Subcutaneous abdominal adipose tissue (tissue), 5 donors: Measurements from ENCODE around the gene SERP2.
A peak's percentile ranks its signal among the peaks of the same experiment; 100 is the strongest.

Experiments used
- H3K27ac ChIP-seq: one replicate; pipeline ENCODE4 v1.7.0; 2013; ENCODE audit warnings: low read depth, mild to moderate bottlenecking, inconsistent platforms, low read length, moderate library complexity
- H3K27me3 ChIP-seq, 5 donors: one replicate each; pipeline ENCODE4 v1.7.0; 2013; ENCODE audit warnings: low read length in 5 of 5, inconsistent platforms in 1 of 5; ENCODE audit not compliant: control insufficient read depth in 5 of 5, insufficient read depth in 4 of 5
- H3K36me3 ChIP-seq, 5 donors: one replicate each; pipeline ENCODE4 v1.7.0; 2013; ENCODE audit warnings: low read length in 5 of 5; ENCODE audit not compliant: control insufficient read depth in 5 of 5, insufficient read depth in 5 of 5
- H3K4me1 ChIP-seq, 5 donors: one replicate each; pipeline ENCODE4 v1.7.0; 2013; ENCODE audit warnings: low read length in 5 of 5, mild to moderate bottlenecking in 3 of 5, moderate library complexity in 1 of 5; ENCODE audit not compliant: control insufficient read depth in 5 of 5, insufficient read depth in 5 of 5
- H3K4me3 ChIP-seq, 5 donors: one replicate each; pipeline ENCODE4 v1.7.0; 2013; ENCODE audit warnings: low read length in 5 of 5, low read depth in 1 of 5
- H3K9ac ChIP-seq, 5 donors: one replicate each; pipeline ENCODE4 v1.7.0; 2013; ENCODE audit warnings: low read length in 5 of 5, mild to moderate bottlenecking in 4 of 5, moderate library complexity in 3 of 5
- H3K9me3 ChIP-seq, 5 donors: one replicate each; pipeline ENCODE4 v1.7.0; 2013; ENCODE audit warnings: low read length in 5 of 5; ENCODE audit not compliant: control insufficient read depth in 5 of 5
- donor health status: healthy.
- donor health status: healthy.
- donor health status: healthy.
- donor health status: healthy.
- donor health status: healthy.

Gene SERP2

DNA sequence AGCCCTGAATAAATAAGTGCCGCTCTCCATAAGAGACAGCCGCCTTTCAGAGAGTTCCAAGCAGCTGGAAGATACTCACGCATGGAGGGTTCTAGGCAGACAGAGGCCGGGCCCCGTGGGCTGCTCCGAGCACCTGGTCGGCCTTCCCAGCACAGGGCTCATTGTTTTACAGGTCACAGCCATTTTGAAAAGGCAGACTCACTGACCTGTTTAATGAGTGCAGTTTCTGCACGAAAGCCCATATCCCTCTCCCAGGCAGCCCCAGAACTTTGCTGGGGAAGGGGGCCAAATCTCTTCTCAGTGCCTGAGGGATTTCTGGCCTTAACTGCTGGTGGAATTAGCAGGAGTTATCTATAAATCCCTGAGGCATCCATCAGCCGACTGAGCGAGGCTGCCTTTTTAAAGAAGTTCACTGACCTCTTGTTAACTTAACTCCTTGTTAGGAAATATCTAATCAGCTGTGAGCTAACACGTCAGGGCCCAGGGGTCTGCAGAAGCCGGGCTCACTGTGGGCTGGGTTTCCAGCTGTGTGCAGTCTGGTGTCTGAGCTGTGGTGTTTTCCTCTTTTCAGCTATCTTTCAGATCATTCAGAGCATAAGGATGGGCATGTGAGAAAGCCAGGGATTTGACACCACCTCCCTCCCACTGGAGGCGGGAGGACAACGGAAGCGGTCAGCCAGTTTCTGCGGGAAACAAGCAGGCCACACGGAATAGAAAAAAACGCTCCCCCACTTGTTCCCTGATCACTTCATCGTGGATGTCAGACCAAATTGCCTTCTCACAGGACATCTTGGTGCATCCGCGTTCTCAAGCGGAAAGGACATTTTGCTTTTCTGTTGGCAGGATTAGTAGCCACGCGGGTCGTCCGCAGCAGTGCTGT is 23.3 kb downstream of the SERP2 start:
- no peak overlapping the region for H3K27ac ChIP-seq
- peak overlapping the region in 4 of 5 donors; percentile 18 to 56 (median 30) for H3K4me3 ChIP-seq
- H3K9ac ChIP-seq, result no peak overlapping the region

DNA sequence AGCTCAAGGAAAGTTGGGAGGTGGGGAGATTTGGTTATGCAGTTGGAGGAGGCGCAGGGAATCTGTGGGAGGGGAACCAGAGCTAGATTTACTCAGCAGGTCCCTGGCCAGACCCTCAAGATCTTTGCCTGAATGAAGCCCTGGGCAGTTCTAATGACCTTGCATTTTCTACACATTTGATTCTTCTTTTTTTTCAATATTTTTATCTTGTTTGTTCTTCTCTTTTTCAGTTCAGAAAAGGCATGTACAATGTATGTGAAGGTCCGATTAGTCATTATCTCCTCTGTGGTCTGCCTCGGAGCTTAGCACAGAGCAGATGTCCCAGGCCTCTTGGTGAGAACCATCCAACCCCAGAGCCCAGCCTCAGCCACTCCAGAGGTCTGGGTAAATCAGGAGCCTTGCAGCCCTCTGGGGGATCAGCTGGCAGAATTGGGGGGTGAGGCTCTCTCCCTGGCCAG is 24.2 kb downstream of the SERP2 start:
- Histone ChIP-seq H3K9me3 (no peaks in the 10 kb centered on the region), H3K27ac (no peak overlapping the region), H3K4me1 (peaks cover 0 to 14% (median 11%) of the 10 kb centered on the region in 5 donors)

More for the DNA sequence above, 23.3 kb downstream of the SERP2 start:
- H3K27me3 ChIP-seq, result peaks cover 0 to 10% (median 0%) of the 10 kb centered on the region in 5 donors
- peaks cover 0 to 14% (median 11%) of the 10 kb centered on the region in 5 donors for H3K4me1 ChIP-seq
- H3K9me3 ChIP-seq, result no peaks in the 10 kb centered on the region
- no peaks in the 10 kb centered on the region for H3K36me3 ChIP-seq

DNA sequence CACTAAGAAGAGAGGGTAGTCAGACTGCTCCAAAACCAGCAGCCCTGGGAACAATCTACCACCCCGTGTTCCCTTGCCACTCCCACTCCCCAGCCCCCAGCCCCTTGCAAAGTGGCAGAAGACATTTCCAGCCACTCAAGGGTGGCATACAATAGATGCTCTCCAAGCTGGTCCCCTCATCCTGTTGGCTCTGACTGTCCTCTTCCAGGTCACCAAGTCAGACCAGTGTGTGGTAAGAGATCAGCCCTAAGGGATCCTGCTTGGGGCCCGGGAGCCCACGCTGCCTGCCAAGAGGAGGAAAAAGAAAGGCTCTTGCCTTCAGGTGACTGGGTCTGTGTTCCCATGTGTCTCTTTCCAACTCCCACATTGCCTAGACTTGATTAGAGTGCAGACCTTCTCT is 25.0 kb downstream of the SERP2 start:
- Histone ChIP-seq H3K4me3 (no peak overlapping the region), H3K27ac (no peak overlapping the region), H3K27me3 (peaks cover 0 to 10% (median 0%) of the 10 kb centered on the region in 5 donors), H3K36me3 (no peaks in the 10 kb centered on the region), H3K9me3 (no peaks in the 10 kb centered on the region), H3K9ac (no peak overlapping the region), H3K4me1 (peaks cover 4 to 21% (median 18%) of the 10 kb centered on the region in 5 donors)

More for the DNA sequence above, 24.2 kb downstream of the SERP2 start:
- Histone ChIP-seq H3K27me3 (peaks cover 0 to 10% (median 0%) of the 10 kb centered on the region in 5 donors), H3K36me3 (no peaks in the 10 kb centered on the region), H3K4me3 (peak overlapping the region in 2 of 5 donors; percentile 35 to 56), H3K9ac (no peak overlapping the region)

GRCh38 chr13:44399074-44399473 is 25.4 kb downstream of the SERP2 start:
- peaks cover 4 to 26% (median 23%) of the 10 kb centered on the region in 5 donors for H3K4me1 ChIP-seq

GRCh38 chr13:44400736-44401135 is 27.1 kb downstream of the SERP2 start:
- Histone ChIP-seq H3K4me1 (peaks cover 4 to 32% (median 28%) of the 10 kb centered on the region in 5 donors), H3K27me3 (peaks cover 0 to 10% (median 0%) of the 10 kb centered on the region in 5 donors), H3K27ac (no peak overlapping the region), H3K4me3 (no peak overlapping the region), H3K9me3 (no peaks in the 10 kb centered on the region), H3K36me3 (no peaks in the 10 kb centered on the region), H3K9ac (no peak overlapping the region)

More at GRCh38 chr13:44399074-44399473, 25.4 kb downstream of the SERP2 start:
- H3K4me3 ChIP-seq, result no peak overlapping the region
- H3K27me3 ChIP-seq, result peaks cover 0 to 10% (median 0%) of the 10 kb centered on the region in 5 donors
- H3K36me3 ChIP-seq, result no peaks in the 10 kb centered on the region
- no peak overlapping the region for H3K9ac ChIP-seq
- no peaks in the 10 kb centered on the region for H3K9me3 ChIP-seq
- H3K27ac ChIP-seq, result no peak overlapping the region

DNA sequence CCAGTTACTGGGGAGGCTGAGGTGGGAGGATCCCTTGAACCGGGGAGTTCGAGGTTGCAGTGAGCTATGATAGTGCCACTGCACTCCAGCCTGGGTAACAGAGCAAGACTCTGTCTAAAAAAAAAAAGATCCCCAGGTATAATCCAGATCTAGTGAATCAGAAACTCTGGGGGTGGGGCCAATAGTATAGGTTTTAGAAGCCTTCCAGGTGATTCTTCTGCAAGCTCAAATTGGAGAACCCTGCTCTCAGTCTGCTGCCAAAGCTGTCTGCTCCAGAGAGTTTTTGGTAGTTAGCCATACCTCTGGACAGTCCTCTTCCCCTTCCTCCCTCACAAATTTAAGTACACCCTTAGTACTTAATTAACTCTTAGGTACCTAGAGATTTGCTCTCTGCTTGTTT is 28.0 kb downstream of the SERP2 start:
- no peak overlapping the region for H3K4me3 ChIP-seq
- peaks cover 4 to 35% (median 29%) of the 10 kb centered on the region in 5 donors for H3K4me1 ChIP-seq
- H3K27me3 ChIP-seq, result peaks cover 0 to 10% (median 0%) of the 10 kb centered on the region in 5 donors
- H3K36me3 ChIP-seq, result no peaks in the 10 kb centered on the region
- H3K9me3 ChIP-seq, result no peaks in the 10 kb centered on the region
- H3K27ac ChIP-seq, result no peak overlapping the region
- no peak overlapping the region for H3K9ac ChIP-seq

GRCh38 chr13:44402899-44403445 is 29.3 kb downstream of the SERP2 start:
- peaks cover 0 to 5% (median 0%) of the 10 kb centered on the region in 5 donors for H3K27me3 ChIP-seq
- H3K9ac ChIP-seq, result no peak overlapping the region
- H3K36me3 ChIP-seq, result no peaks in the 10 kb centered on the region
- H3K27ac ChIP-seq, result no peak overlapping the region
- H3K4me3 ChIP-seq, result no peak overlapping the region
- H3K9me3 ChIP-seq, result no peaks in the 10 kb centered on the region
- H3K4me1 ChIP-seq, result peaks cover 4 to 33% (median 19%) of the 10 kb centered on the region in 5 donors

DNA sequence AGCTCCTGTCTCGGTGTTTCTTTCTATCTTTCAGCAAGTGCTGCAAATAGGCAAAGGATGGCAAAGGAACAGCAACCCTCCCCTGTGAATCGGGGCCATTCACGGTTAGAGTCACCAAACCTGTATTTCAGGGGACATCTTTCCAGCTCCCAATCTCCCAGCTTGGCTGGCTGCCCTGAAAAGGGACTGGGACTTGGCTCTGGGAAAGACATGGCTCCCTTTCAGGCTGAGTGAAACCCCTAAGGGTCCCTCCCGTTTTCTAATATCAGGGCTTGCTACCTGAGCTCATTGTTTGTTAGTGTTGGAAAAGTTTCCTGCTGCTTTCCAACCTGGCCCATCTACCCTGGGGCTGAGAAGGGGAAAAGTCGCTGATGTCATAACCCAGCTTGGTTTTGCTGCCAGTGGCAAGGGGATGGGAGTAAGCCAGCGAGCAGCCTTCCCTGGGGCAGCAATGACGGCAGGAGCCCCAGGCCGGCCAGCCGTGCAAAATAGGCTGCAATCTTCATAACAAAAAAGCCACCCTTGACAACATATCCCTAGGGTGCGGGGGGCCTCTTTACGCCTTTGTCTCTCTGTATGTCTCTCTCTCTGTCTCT is 29.9 kb downstream of the SERP2 start:
- peaks cover 0 to 3% (median 0%) of the 10 kb centered on the region in 5 donors for H3K27me3 ChIP-seq
- H3K4me3 ChIP-seq, result peak overlapping the region in 2 of 5 donors; percentile 16 to 18
- no peak overlapping the region for H3K9ac ChIP-seq
- H3K9me3 ChIP-seq, result no peaks in the 10 kb centered on the region
- H3K4me1 ChIP-seq, result peaks cover 4 to 33% (median 19%) of the 10 kb centered on the region in 5 donors
- H3K27ac ChIP-seq, result no peak overlapping the region
- no peaks in the 10 kb centered on the region for H3K36me3 ChIP-seq

DNA sequence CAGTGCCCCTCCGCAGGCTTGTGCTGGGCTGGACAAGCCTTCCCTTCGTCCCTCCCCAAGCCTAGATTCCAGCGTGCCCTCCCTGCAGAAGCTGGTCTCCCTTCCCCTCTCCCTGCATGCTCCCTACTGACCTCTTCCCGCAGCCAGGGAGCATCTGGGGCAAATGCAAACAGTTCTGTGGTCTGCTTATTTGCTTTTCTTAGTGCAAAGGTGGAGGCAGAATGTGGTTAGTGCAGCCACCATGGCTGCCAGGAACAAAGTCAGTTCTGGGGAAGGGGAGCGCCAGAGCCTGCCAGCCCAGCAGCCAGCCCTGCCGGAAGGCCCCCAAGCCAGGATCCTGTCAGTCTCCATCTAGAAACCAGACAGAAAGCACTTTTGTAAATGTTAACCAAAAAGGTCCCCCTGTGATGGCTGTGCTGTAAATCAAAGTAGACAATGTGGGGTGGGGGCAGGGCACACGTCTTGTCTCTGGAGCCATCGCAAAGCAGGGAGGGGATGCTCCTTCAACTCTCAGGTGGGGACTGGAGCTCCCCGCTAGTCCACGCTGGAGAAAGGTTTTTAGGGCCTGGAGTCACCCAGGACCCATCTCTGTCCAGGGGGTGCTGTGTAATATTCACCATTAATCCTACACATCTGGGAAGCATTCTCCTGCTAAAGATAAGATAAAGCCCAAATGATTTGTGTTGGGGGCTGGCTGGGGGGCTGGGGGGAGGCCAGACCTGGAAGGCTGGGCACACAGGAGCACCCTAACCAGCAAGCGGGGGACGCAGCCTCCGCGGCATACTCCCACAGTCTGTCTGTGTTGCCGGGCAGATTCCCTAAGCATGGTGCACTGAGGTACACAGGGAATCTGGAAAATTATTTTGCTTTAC is 30.9 kb downstream of the SERP2 start:
- Histone ChIP-seq H3K27me3 (no peaks in the 10 kb centered on the region), H3K27ac (no peak overlapping the region), H3K36me3 (no peaks in the 10 kb centered on the region), H3K4me1 (peaks cover 4 to 33% (median 19%) of the 10 kb centered on the region in 5 donors), H3K4me3 (peak overlapping the region in 2 of 5 donors; percentile 16 to 18), H3K9me3 (no peaks in the 10 kb centered on the region), H3K9ac (no peak overlapping the region)
